Fibroblast of lung (primary cell): ENCODE data around the gene EFCAB10.

Experiments
- CTCF ChIP-seq, 2 donors: IDR thresholded peaks in 1 of 2; conservative IDR thresholded peaks in 1 of 2; 1 replicate in 1 of 2; 2 replicates in 1 of 2; pipeline ENCODE4 v1.5.1; 2011 to 2012; ENCODE audit warnings: low read length in 2 of 2, control low read depth in 1 of 2, inconsistent platforms in 1 of 2, low read depth in 1 of 2, mild to moderate bottlenecking in 1 of 2
- EZH2 ChIP-seq: IDR thresholded peaks from 2 replicates; pipeline ENCODE4 v1.5.1; 2012; ENCODE audit warnings: low read length, control low read depth, mild to moderate bottlenecking; ENCODE audit errors: missing control alignments

DNA sequence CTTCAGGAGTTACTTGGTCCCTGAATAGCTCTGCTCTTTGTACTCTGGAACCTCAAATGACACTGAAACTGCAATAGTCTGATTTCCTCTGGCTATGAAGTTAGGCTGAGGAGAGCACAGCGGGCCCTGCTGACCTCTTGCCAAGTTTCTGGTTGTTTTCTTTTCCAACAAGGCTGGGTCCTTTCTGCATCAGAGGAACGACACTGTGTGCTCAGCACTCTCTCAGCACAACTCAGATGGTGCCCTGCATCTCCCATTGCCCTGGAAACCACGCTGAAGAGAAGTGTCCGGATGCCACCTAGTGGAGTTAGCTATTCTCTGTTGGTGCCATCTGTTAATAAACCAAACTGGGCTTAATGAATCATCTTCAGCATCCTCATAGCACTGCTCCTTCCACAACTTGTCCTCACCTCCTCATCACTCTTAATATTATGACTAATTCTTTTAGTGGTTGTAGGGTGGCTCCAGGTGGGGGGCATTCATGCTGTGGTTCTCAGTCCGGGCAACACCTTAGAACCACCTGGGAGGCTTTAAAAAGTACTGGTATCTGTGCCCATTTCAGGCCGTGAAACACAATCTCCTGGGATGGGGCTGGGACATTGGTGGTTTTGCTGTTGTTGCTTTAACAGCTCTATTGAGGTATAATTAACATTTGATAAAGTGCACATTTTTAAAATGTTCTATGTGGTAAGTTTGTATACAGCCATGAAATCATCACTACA lies 8.2 kb upstream of the EFCAB10 start:
- TF ChIP-seq CTCF (conservative IDR thresholded peaks at IDR 0.05 in 1 of 2, IDR thresholded peaks at IDR 0.05 in 1 of 2; ENCODE audit: low read depth in 1 of 2, low read length in 2 of 2) (peak; percentile 53 to 75), EZH2 (no peak)
